ENCODE data around the gene RNU4-1. TPM values are rescaled to one million over a fixed set of nuclear protein-coding genes. Genes with fewer than 3 reads are reported as not detected.
A peak's percentile ranks its signal among the peaks of the same experiment; 100 is the strongest.
"Not testable (repeated sequence)": the region's sequence is repeated elsewhere in the genome, so short reads cannot be mapped to it uniquely, and the experiment has no call there.

The RNU4-1 gene
- 976 TPM for total RNA-seq
- long read RNA-seq, result 0 reads

- no peak for DNase-seq (ENCODE audit: low spot score)
Measured at GRCh38 chr12:120292661-120293531, at the start of gene RNU4-1. Gene RNU4-1 (minus strand): TSS chr12:120293237.

GRCh38 chr12:120342175-120343038 is 49.4 kb upstream of the RNU4-1 start:
- no peak for DNase-seq (ENCODE audit: low spot score)

- DNase-seq (ENCODE audit: low spot score), result no peak
Measured at GRCh38 chr12:120339256-120339655, 46.2 kb upstream of the RNU4-1 start.

DNA sequence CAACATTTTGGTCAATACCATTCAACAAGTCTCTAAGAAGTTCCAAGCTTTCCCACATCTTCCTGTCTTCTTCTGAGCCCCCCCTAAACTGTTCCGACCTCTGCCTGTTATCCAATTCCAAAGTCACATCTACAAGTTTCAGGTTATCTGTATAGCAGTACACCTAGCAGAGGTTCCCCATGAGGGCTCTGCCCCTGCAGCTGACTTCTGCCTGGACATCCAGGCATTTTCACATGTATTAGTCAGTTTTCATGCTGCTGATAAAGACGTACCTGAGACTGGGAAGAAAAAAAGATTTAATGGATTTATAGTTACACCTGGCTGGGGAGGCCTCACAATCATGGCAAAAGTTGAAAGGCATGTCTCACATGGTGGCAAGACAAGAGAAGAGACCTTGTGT is 44.7 kb upstream of the RNU4-1 start:
- DNase-seq (ENCODE audit: low spot score), result no peak

GRCh38 chr12:120336392-120336791 is 43.4 kb upstream of the RNU4-1 start:
- not testable (repeated sequence) for DNase-seq (ENCODE audit: low spot score)

GRCh38 chr12:120335447-120335846 is 42.4 kb upstream of the RNU4-1 start:
- DNase-seq (ENCODE audit: low spot score), result not testable (repeated sequence)

- no peak for DNase-seq (ENCODE audit: low spot score)
Measured at GRCh38 chr12:120332523-120332922, 39.5 kb upstream of the RNU4-1 start.

DNA sequence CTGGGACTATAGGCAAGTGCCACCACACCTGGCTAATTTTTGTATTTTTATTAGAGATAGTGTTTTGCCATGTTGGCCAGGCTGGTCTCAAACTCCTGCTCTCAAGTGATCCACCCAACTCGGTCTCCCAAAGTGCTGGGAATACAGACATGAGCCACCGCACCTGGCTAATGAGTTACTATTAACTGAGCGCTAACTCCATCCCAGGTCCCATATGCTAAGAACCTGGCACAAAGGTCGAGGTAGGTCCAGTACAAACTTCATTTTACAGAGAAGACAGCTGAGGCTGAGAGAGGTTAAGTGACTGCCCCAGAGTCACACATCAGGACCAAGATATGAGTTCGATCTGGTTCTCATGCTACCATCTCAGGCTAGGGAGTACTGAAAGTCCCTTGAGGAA is 39.0 kb upstream of the RNU4-1 start:
- DNase-seq (ENCODE audit: low spot score), result no peak

- DNase-seq (ENCODE audit: low spot score), result no peak
Measured at GRCh38 chr12:120331390-120331789, 38.4 kb upstream of the RNU4-1 start.

DNA sequence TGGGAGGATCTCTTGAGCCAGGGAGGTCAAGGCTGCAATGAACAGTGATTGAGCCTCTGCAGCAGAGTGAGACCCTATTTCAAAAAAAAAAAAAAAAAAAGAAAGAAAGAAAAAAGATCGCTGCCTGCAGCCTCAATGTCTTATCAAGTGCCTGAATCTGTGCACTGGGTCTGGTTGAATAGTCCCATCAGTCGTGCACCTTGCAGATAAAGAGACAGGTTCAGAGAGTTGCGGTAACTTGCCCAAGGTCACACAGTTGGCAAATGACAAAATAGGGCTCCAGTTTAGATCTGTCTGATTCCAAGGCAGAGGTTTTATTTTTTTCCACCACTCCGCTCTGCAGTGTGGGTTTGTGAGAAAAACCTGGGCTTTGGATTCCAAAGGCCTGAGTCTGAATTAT is 35.2 kb upstream of the RNU4-1 start:
- DNase-seq (ENCODE audit: low spot score), result no peak

- DNase-seq (ENCODE audit: low spot score), result no peak
Measured at GRCh38 chr12:120327593-120327992, 34.6 kb upstream of the RNU4-1 start, which contains the start of gene PLA2G1B. Gene PLA2G1B (minus strand): TSS chr12:120327779. CDS start chr12:120327753, 26 bp downstream.

DNA sequence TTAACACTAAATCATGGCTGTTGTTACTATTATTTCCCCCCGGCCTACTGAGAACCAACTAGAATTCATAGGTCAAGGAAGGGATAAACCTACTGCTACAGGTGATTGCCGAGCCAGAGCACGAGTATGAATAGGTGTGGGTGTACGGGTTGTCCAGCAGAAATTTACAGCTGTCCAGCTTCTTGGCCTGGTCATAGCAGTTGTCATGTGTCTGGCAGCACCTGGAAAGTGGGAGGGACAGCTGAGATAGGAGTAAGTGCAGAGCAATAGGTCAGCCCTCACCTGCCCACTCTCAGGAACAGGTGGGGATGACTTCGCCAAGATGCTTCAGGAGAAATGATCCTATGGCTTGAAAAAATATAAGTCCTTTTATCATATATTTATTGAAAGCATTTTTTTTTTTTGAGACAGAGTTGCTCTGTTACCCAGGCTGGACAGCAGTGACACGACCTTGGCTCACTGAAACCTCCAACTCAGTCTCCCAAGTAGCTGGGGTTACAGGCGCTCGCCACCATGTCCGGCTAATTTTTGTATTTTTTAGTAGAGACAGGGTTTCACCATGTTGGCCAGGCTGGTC is 31.9 kb upstream of the RNU4-1 start:
- no peak for DNase-seq (ENCODE audit: low spot score)

DNA sequence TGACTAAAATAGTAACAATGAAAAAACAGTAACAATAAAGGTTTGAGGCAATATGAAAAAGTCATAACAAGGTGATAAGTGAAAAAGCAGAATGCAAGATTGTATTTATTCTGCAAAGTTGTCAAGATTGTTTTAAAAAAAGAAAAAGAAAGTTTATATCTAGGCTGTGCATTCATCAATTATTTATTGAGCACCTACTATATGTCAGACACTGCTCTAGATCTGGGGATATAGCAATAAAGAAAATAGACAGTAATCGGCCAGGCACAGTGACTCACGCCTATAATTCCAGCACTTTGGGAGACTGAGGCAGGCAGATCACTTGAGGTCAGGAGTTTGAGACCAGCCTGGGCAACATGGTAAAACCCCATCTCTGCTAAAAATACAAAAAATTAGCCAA is 30.7 kb upstream of the RNU4-1 start:
- no peak for DNase-seq (ENCODE audit: low spot score)

- DNase-seq (ENCODE audit: low spot score), result no peak
Measured at GRCh38 chr12:120321382-120322202, 28.6 kb upstream of the RNU4-1 start.

DNA sequence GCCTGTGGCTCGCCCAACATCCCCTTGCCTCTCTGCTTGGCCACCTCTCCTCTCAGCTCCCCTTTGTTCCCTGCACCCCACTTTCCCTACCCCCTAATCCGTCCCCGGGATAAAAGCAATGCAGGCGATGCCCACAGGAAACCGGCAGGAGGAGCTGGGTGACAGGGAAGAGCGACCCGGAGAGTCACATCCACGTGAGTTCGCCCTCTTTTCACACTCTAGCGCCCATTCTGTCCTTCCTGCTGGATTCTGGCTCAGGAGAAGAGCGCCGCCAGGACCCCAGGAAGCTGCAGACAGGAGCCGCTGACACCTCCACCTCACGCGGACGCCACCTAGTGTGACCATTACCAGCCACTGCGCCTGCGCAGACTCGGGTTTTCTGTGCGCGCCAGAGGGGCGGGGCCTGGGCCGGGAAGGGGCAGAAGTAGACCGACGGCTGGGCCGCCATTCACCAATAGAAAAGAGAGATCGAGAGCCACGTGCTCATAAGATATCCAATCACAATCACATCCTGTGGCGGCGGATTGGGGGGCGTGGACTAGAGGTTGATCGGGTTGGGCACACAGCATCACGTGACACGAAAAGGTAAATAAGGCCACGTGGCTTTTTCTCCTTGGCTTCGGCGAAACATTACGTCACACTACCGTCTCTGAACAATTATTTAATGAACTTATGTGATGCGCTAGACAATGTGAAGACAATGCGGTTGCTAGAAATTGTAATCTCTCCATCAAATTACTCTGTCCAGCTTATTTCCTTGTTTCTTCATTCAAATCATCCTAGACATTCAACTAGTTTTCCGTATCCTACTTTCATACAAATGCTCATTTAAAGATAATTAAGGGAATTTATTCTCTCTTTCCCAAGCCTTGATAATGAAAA is 24.4 kb upstream of the RNU4-1 start:
- DNase-seq (ENCODE audit: low spot score), result peak; percentile 99

GRCh38 chr12:120316798-120317223 is 23.8 kb upstream of the RNU4-1 start:
- no peak for DNase-seq (ENCODE audit: low spot score)

- DNase-seq (ENCODE audit: low spot score), result no peak
Measured at GRCh38 chr12:120314220-120314619, 21.2 kb upstream of the RNU4-1 start.

DNA sequence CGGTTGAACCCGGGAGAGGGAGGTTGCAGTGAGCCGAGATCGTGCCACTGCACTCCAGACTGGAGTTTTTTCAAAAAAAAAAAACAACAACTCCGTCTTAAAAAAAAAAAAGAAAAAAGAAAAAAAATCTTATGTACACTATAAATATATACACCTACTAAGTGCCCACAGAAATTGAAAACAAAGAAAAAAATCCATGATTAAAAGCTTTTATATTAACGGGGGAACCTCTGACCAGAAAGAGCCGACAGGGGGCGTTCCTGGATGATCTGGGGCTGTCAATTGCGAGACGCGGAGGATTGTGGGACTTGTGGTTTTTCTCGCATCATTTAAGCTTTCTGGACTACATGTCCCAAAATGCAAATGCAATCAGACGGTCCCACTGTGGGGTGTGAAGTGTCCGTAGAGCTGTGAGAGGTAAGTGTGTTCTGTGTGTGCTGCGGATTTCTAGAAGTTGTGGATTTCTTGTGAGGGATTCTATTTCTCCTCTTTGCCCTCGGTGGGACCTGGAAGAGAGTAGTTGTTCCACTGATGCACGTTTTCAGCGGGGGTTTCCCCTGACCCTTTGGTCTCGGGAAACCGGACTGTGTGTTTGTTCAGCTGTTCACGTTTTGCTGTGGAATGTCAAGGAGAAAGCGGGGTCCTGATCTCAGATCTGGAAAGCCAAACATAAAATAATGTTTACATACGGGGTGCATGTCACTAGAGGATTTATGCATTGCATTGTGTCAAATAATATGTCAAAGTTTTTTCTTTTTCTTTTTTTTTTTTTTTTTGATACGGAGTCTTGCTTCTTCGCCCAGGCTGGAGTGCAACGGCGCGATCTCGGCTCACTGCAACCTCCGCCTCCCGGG is 9.2 kb upstream of the RNU4-1 start, which contains the start of gene SIRT4:
TSS of gene SIRT4 (plus strand) at position 360 of the 854 bp plus-strand sequence. CDS start 1,241 bp downstream, outside the sequence.
- no peak for DNase-seq (ENCODE audit: low spot score)

- no peak for DNase-seq (ENCODE audit: low spot score)
Measured at GRCh38 chr12:120292411-120292660, 701 bp downstream of the RNU4-1 start.

Data from mesenteric fat pad (tissue), 1 donor.